Measurements from ENCODE around the gene RANBP17. TPM values are rescaled to one million over a fixed set of nuclear protein-coding genes. Genes with fewer than 3 reads are reported as not detected.
"Not testable (repeated sequence)": the region's sequence is repeated elsewhere in the genome, so short reads cannot be mapped to it uniquely, and the experiment has no call there.

Gene RANBP17
- total and polyA plus RNA-seq, 2 experiments from 2014 or later, result 3.7 to 3.8 TPM

- Histone ChIP-seq H2AFZ (no peak overlapping the region), H4K20me1 (ENCODE audit: insufficient read depth) (no peaks in the 10 kb centered on the region), H3K79me2 (ENCODE audit: insufficient read depth) (no peaks in the 10 kb centered on the region), H3K4me3 (no peak overlapping the region), H3K9me3 (ENCODE audit: low read depth) (no peaks in the 10 kb centered on the region), H3K36me3 (ENCODE audit: low read depth) (no peaks in the 10 kb centered on the region), H3K9me2 (ENCODE audit: insufficient read depth) (no peaks in the 10 kb centered on the region), H3F3A (ENCODE audit: insufficient read depth) (no peaks in the 10 kb centered on the region), H3K4me1 (ENCODE audit: insufficient read depth) (no peaks in the 10 kb centered on the region; the same call in 1 of the 2 replicates), H3K27me3 (replicated peaks; ENCODE audit: insufficient read depth) (no peaks in the 10 kb centered on the region), H3K9ac (no peak overlapping the region), H3K27ac (no peak overlapping the region), H3K4me2 (ENCODE audit: unreplicated experiment) (no peak overlapping the region)
- in situ Hi-C loops (cut with MboI), result no loop called here
- WGBS, 2 experiments (ENCODE audit: low coverage in 1 of 2, low lambda C conversion rate in 2 of 2, missing lambda C conversion rate in 2 of 2), result 69 to 78% methylated on average over 3 of the region's 3 CpGs
- no peak for TF ChIP-seq EZH2phosphoT487 (IDR thresholded peaks at IDR 0.05; ENCODE audit: insufficient read depth, low read depth)
- no peak for TF ChIP-seq EZH2 (IDR thresholded peaks at IDR 0.05; ENCODE audit: insufficient read depth, poor library complexity, severe bottlenecking)
- no peak for DNase-seq
Measured at GRCh38 chr5:170913573-170913972, 51.8 kb downstream of the RANBP17 start.

GRCh38 chr5:170917113-170917512 is 55.3 kb downstream of the RANBP17 start:
- no peak overlapping the region for H2AFZ ChIP-seq
- H3F3A ChIP-seq (ENCODE audit: insufficient read depth), result no peaks in the 10 kb centered on the region
- H3K79me2 ChIP-seq (ENCODE audit: insufficient read depth), result no peaks in the 10 kb centered on the region
- TF ChIP-seq EZH2phosphoT487 (IDR thresholded peaks at IDR 0.05; ENCODE audit: insufficient read depth, low read depth) (no peak), EZH2 (IDR thresholded peaks at IDR 0.05; ENCODE audit: insufficient read depth, poor library complexity, severe bottlenecking) (no peak)
- H3K4me1 ChIP-seq (ENCODE audit: insufficient read depth), result no peaks in the 10 kb centered on the region; the same call in 1 of the 2 replicates
- H3K4me3 ChIP-seq, result no peak overlapping the region
- no peak overlapping the region for H3K4me2 ChIP-seq (ENCODE audit: unreplicated experiment)
- DNase-seq, result peak; percentile 27
- no peak overlapping the region for H3K27ac ChIP-seq
- H3K36me3 ChIP-seq (ENCODE audit: low read depth), result no peaks in the 10 kb centered on the region
- H3K27me3 ChIP-seq (replicated peaks; ENCODE audit: insufficient read depth), result no peaks in the 10 kb centered on the region
- no peaks in the 10 kb centered on the region for H3K9me2 ChIP-seq (ENCODE audit: insufficient read depth)
- no peaks in the 10 kb centered on the region for H4K20me1 ChIP-seq (ENCODE audit: insufficient read depth)
- H3K9ac ChIP-seq, result no peak overlapping the region
- no peaks in the 10 kb centered on the region for H3K9me3 ChIP-seq (ENCODE audit: low read depth)
- in situ Hi-C loops (cut with MboI), result no loop called here

- H3K4me2 ChIP-seq (ENCODE audit: unreplicated experiment), result no peak overlapping the region
- no peaks in the 10 kb centered on the region for H3K9me2 ChIP-seq (ENCODE audit: insufficient read depth)
- H4K20me1 ChIP-seq (ENCODE audit: insufficient read depth), result no peaks in the 10 kb centered on the region
- H3K9me3 ChIP-seq (ENCODE audit: low read depth), result no peaks in the 10 kb centered on the region
- DNase-seq, result peak; percentile 8
- 89 to 95% methylated on average over 3 of the region's 3 CpGs for WGBS, 2 experiments (ENCODE audit: low coverage in 1 of 2, low lambda C conversion rate in 2 of 2, missing lambda C conversion rate in 2 of 2)
- H3K27ac ChIP-seq, result no peak overlapping the region
- in situ Hi-C loops (cut with MboI), result no loop called here
- no peak overlapping the region for H3K4me3 ChIP-seq
- no peaks in the 10 kb centered on the region for H3K79me2 ChIP-seq (ENCODE audit: insufficient read depth)
- TF ChIP-seq EZH2 (IDR thresholded peaks at IDR 0.05; ENCODE audit: insufficient read depth, poor library complexity, severe bottlenecking) (no peak), EZH2phosphoT487 (IDR thresholded peaks at IDR 0.05; ENCODE audit: insufficient read depth, low read depth) (no peak)
- H2AFZ ChIP-seq, result no peak overlapping the region
- H3K36me3 ChIP-seq (ENCODE audit: low read depth), result no peaks in the 10 kb centered on the region
- H3K4me1 ChIP-seq (ENCODE audit: insufficient read depth), result no peaks in the 10 kb centered on the region; the same call in 1 of the 2 replicates
- H3F3A ChIP-seq (ENCODE audit: insufficient read depth), result no peaks in the 10 kb centered on the region
- no peak overlapping the region for H3K9ac ChIP-seq
- no peaks in the 10 kb centered on the region for H3K27me3 ChIP-seq (replicated peaks; ENCODE audit: insufficient read depth)
Measured at GRCh38 chr5:170920196-170920595, 58.4 kb downstream of the RANBP17 start.

GRCh38 chr5:170922331-170922730 is 60.5 kb downstream of the RANBP17 start:
- DNase-seq; H3K27ac ChIP-seq; H3K36me3 ChIP-seq (ENCODE audit: low read depth); H3K4me2 ChIP-seq (ENCODE audit: unreplicated experiment); H3F3A ChIP-seq (ENCODE audit: insufficient read depth); H3K9me2 ChIP-seq (ENCODE audit: insufficient read depth); H3K79me2 ChIP-seq (ENCODE audit: insufficient read depth); H3K4me1 ChIP-seq (ENCODE audit: insufficient read depth); H3K9me3 ChIP-seq (ENCODE audit: low read depth); in situ Hi-C loops (cut with MboI); H3K9ac ChIP-seq; H3K4me3 ChIP-seq; H2AFZ ChIP-seq; H3K27me3 ChIP-seq (replicated peaks; ENCODE audit: insufficient read depth); H4K20me1 ChIP-seq (ENCODE audit: insufficient read depth): not testable (repeated sequence)
- WGBS, 2 experiments (ENCODE audit: low coverage in 1 of 2, low lambda C conversion rate in 2 of 2, missing lambda C conversion rate in 2 of 2), result 47 to 57% methylated on average over 10 of the region's 10 CpGs

GRCh38 chr5:170923910-170924620 is 62.2 kb downstream of the RANBP17 start:
- 62 to 79% methylated on average over 7 of the region's 7 CpGs for WGBS, 2 experiments (ENCODE audit: low coverage in 1 of 2, low lambda C conversion rate in 2 of 2, missing lambda C conversion rate in 2 of 2)
- in situ Hi-C loops (cut with MboI), result no loop called here
- no peak overlapping the region for H3K27ac ChIP-seq

GRCh38 chr5:170935534-170936218 is 73.9 kb downstream of the RANBP17 start:
- H3F3A ChIP-seq (ENCODE audit: insufficient read depth); H2AFZ ChIP-seq; H3K27me3 ChIP-seq (replicated peaks; ENCODE audit: insufficient read depth); H3K27ac ChIP-seq; H3K4me2 ChIP-seq (ENCODE audit: unreplicated experiment); H3K36me3 ChIP-seq (ENCODE audit: low read depth); DNase-seq; H3K9ac ChIP-seq; H3K79me2 ChIP-seq (ENCODE audit: insufficient read depth); H3K9me3 ChIP-seq (ENCODE audit: low read depth); in situ Hi-C loops (cut with MboI); H3K4me3 ChIP-seq; H3K9me2 ChIP-seq (ENCODE audit: insufficient read depth); H3K4me1 ChIP-seq (ENCODE audit: insufficient read depth); H4K20me1 ChIP-seq (ENCODE audit: insufficient read depth): not testable (repeated sequence)
- 74 to 75% methylated on average over 18 of the region's 18 CpGs for WGBS, 2 experiments (ENCODE audit: low coverage in 1 of 2, low lambda C conversion rate in 2 of 2, missing lambda C conversion rate in 2 of 2)

More at GRCh38 chr5:170923910-170924620, 62.2 kb downstream of the RANBP17 start:
- H3K4me3 ChIP-seq, result no peak overlapping the region
- no peaks in the 10 kb centered on the region for H4K20me1 ChIP-seq (ENCODE audit: insufficient read depth)
- no peaks in the 10 kb centered on the region for H3K27me3 ChIP-seq (replicated peaks; ENCODE audit: insufficient read depth)
- H3K4me2 ChIP-seq (ENCODE audit: unreplicated experiment), result no peak overlapping the region
- TF ChIP-seq EZH2phosphoT487 (IDR thresholded peaks at IDR 0.05; ENCODE audit: insufficient read depth, low read depth) (no peak), EZH2 (IDR thresholded peaks at IDR 0.05; ENCODE audit: insufficient read depth, poor library complexity, severe bottlenecking) (no peak)
- no peaks in the 10 kb centered on the region for H3K9me3 ChIP-seq (ENCODE audit: low read depth)
- H3K4me1 ChIP-seq (ENCODE audit: insufficient read depth), result no peaks in the 10 kb centered on the region
- H3F3A ChIP-seq (ENCODE audit: insufficient read depth), result no peaks in the 10 kb centered on the region
- no peaks in the 10 kb centered on the region for H3K79me2 ChIP-seq (ENCODE audit: insufficient read depth)
- DNase-seq, result no peak
- H3K9ac ChIP-seq, result no peak overlapping the region
- no peaks in the 10 kb centered on the region for H3K9me2 ChIP-seq (ENCODE audit: insufficient read depth)
- no peak overlapping the region for H2AFZ ChIP-seq
- H3K36me3 ChIP-seq (ENCODE audit: low read depth), result no peaks in the 10 kb centered on the region
